ENCODE results near the gene ZNF805. TPM values are rescaled to one million over a fixed set of nuclear protein-coding genes. Genes with fewer than 3 reads are reported as not detected.
A peak's percentile ranks its signal among the peaks of the same experiment; 100 is the strongest.
"Not testable (repeated sequence)": the region's sequence is repeated elsewhere in the genome, so short reads cannot be mapped to it uniquely, and the experiment has no call there.

ZNF805 gene
- total RNA-seq, 1 donor from 2014 or later = 12.6 TPM

GRCh38 chr19:57192993-57193392, 47.4 kb upstream of the ZNF805 start:
- H3K36me3 ChIP-seq = peaks cover 6% of the 10 kb centered on the region

DNA sequence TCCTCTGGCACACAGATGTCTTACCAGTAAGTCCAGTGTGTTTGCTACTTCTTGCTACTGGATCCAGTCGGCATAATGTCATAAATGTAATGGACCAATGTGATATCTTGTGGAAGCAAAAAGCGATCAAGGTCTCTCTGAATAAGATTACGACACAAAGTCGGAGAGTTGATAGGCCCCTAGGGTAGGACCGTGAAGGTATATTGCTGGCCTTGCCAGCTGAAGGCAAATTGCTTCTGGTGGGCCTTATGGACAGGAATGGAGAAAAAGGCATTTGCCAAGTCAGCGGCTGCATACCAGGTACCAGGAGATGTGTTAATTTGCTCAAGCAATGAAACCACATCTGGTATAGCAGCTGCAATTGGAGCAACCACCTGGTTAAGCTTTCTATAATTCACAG, 42.6 kb upstream of the ZNF805 start:
- H3K27ac Mint-ChIP-seq; H3K36me3 ChIP-seq; H3K9ac ChIP-seq; H3K27me3 ChIP-seq; H3K4me3 Mint-ChIP-seq; H4K20me1 ChIP-seq (ENCODE audit: low read depth); H3K9me3 Mint-ChIP-seq; H2AFZ ChIP-seq (replicated peaks); H3K4me3 ChIP-seq; H3K27me3 Mint-ChIP-seq (ENCODE audit: insufficient read depth, low read depth); H3K4me1 Mint-ChIP-seq; H3K4me1 ChIP-seq; H3K4me2 ChIP-seq; H3K9me3 ChIP-seq (ENCODE audit: low read depth); H3F3A ChIP-seq (ENCODE audit: low read depth); DNase-seq (ENCODE audit: low spot score); H3K27ac ChIP-seq: not testable (repeated sequence)
- H3K36me3 Mint-ChIP-seq = peaks cover 76% of the 10 kb centered on the region
- H3K79me2 ChIP-seq (ENCODE audit: low read depth) = peaks cover 33% of the 10 kb centered on the region

More at GRCh38 chr19:57192993-57193392, 47.4 kb upstream of the ZNF805 start:
- Mint-ChIP-seq H3K9me3 (peaks cover 34% of the 10 kb centered on the region), H3K27me3 (ENCODE audit: insufficient read depth, low read depth) (peaks cover 4% of the 10 kb centered on the region), H3K4me3 (peak overlapping the region; percentile 98), H3K36me3 (peaks cover 62% of the 10 kb centered on the region), H3K4me1 (peaks cover 13% of the 10 kb centered on the region), H3K27ac (no peak overlapping the region)
- H3K27me3 ChIP-seq = no peaks in the 10 kb centered on the region
- peaks cover 8% of the 10 kb centered on the region for H3K4me1 ChIP-seq
- H2AFZ ChIP-seq (replicated peaks) = no peak overlapping the region
- peaks cover 12% of the 10 kb centered on the region for H3F3A ChIP-seq (ENCODE audit: low read depth)
- H4K20me1 ChIP-seq (ENCODE audit: low read depth) = peaks cover 19% of the 10 kb centered on the region
- H3K79me2 ChIP-seq (ENCODE audit: low read depth) = peaks cover 32% of the 10 kb centered on the region
- H3K27ac ChIP-seq = no peak overlapping the region
- H3K4me2 ChIP-seq = peak overlapping the region; percentile 99
- DNase-seq (ENCODE audit: low spot score) = no peak
- peaks cover 9% of the 10 kb centered on the region for H3K9me3 ChIP-seq (ENCODE audit: low read depth)
- peak overlapping the region; percentile 92 for H3K4me3 ChIP-seq
- H3K9ac ChIP-seq = no peak overlapping the region
- TF ChIP-seq EZH2 (IDR thresholded peaks at IDR 0.05) (no peak), EZH2phosphoT487 (IDR thresholded peaks at IDR 0.05) (no peak), CTCF (IDR thresholded peaks at IDR 0.05) (no peak)

- H3K27me3 ChIP-seq = no peaks in the 10 kb centered on the region
- no peaks in the 10 kb centered on the region for H3K36me3 ChIP-seq
- Mint-ChIP-seq H3K4me3 (no peak overlapping the region), H3K9me3 (no peaks in the 10 kb centered on the region), H3K27me3 (ENCODE audit: insufficient read depth, low read depth) (no peaks in the 10 kb centered on the region), H3K36me3 (peaks cover 62% of the 10 kb centered on the region), H3K4me1 (no peaks in the 10 kb centered on the region), H3K27ac (no peak overlapping the region)
- TF ChIP-seq CTCF (IDR thresholded peaks at IDR 0.05) = no peak
- TF ChIP-seq EZH2 (IDR thresholded peaks at IDR 0.05) = no peak
- no peak for TF ChIP-seq EZH2phosphoT487 (IDR thresholded peaks at IDR 0.05)
- H3K4me1 ChIP-seq = no peaks in the 10 kb centered on the region
- H3K9ac ChIP-seq = no peak overlapping the region
- no peaks in the 10 kb centered on the region for H3F3A ChIP-seq (ENCODE audit: low read depth)
- H3K4me2 ChIP-seq = no peak overlapping the region
- no peaks in the 10 kb centered on the region for H3K9me3 ChIP-seq (ENCODE audit: low read depth)
- no peaks in the 10 kb centered on the region for H4K20me1 ChIP-seq (ENCODE audit: low read depth)
- peaks cover 34% of the 10 kb centered on the region for H3K79me2 ChIP-seq (ENCODE audit: low read depth)
- no peak for DNase-seq (ENCODE audit: low spot score)
- H3K4me3 ChIP-seq = no peak overlapping the region
- H2AFZ ChIP-seq (replicated peaks) = no peak overlapping the region
- H3K27ac ChIP-seq = no peak overlapping the region
These were observed 38.3 kb upstream of the ZNF805 start for GRCh38 chr19:57202160-57202559.

DNA sequence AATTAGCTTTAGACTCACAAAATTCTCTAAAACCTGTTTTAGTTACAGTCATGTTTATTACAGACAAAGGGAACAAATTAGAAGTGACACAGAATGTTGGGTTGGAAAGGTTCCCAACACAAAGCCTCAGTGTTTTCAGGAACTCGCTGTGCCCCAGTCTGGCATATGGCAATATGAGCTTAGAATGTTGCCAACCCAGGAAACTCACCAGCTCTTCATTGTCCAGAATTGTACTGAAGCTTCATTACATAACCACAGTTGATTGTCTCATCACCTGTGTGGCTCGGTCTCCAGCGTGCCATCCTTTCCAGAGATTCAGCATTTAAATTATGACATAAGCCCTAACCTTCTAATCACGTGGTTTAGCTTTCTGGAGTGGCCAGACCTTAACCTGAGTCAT, 30.1 kb upstream of the ZNF805 start:
- no peak overlapping the region for H3K27ac Mint-ChIP-seq

More for the DNA sequence above, 30.1 kb upstream of the ZNF805 start:
- Histone ChIP-seq H3K4me1 (no peaks in the 10 kb centered on the region), H3K4me2 (no peak overlapping the region), H3K9ac (no peak overlapping the region), H3K79me2 (ENCODE audit: low read depth) (no peaks in the 10 kb centered on the region), H3K27ac (no peak overlapping the region), H2AFZ (replicated peaks) (no peak overlapping the region), H4K20me1 (ENCODE audit: low read depth) (peaks cover 6% of the 10 kb centered on the region), H3K36me3 (peaks cover 14% of the 10 kb centered on the region), H3K4me3 (no peak overlapping the region), H3F3A (ENCODE audit: low read depth) (no peaks in the 10 kb centered on the region), H3K27me3 (no peaks in the 10 kb centered on the region), H3K9me3 (ENCODE audit: low read depth) (no peaks in the 10 kb centered on the region)
- Mint-ChIP-seq H3K36me3 (peaks cover 50% of the 10 kb centered on the region), H3K4me1 (no peaks in the 10 kb centered on the region), H3K9me3 (no peaks in the 10 kb centered on the region), H3K27me3 (ENCODE audit: insufficient read depth, low read depth) (no peaks in the 10 kb centered on the region), H3K4me3 (no peak overlapping the region)
- no peak for DNase-seq (ENCODE audit: low spot score)
- TF ChIP-seq CTCF (IDR thresholded peaks at IDR 0.05) (no peak), EZH2phosphoT487 (IDR thresholded peaks at IDR 0.05) (no peak), EZH2 (IDR thresholded peaks at IDR 0.05) (no peak)

Measured in neural progenitor cell (in vitro differentiated cells).